HT-29 (cell line): ENCODE data around the gene ZNF423. TPM values are rescaled to one million over a fixed set of nuclear protein-coding genes. Genes with fewer than 3 reads are reported as not detected.

Source experiments
- DNase-seq: peaks from one replicate; pipeline ENCODE4 v3.0.0-alpha.2; 2015; ENCODE audit warnings: low spot score
- total RNA-seq: library from RNA; depleted of rRNA; stranded (reverse); fragments of >200 nt; shearing (Covaris generic); gene quantifications from 2 replicates; pipeline ENCODE4 v1.2.3, GENCODE V29; 2014

ZNF423 gene
- total RNA-seq, 1 experiment from 2014 or later: not detected

DNA sequence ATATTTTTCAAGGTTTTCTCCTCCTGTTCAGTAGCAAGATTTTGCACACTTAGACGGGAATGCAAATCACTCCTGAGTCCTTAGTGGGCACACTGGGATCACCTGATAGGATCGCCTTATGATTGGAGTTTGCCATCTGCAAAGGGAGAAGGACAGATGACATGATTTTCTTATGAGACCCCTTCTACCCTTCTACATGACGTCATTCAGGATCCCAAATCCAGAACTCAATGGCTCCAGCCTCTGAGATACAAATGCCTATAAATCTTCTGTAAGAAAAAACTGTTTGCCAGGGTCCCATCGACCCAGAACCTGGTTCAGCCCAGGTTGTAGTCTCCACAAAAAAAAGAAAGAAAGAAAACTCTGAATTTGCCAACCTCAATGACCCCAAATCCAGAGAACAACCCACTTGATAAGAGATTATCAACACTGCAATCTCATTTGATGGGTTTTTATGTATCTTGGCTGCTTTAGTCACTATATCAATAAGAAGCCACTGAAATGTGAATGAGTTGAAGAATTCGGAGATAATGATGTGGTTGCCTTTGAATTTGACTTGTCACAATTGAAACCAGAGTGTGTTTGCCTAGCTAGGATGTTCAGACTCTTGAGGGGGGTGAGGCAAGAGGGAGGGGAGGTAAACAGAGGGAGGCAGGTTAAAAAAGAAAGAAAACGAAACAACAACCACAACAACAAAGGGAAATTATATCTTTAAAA is 6.7 kb downstream of the ZNF423 start:
- DNase-seq: no peak

DNA sequence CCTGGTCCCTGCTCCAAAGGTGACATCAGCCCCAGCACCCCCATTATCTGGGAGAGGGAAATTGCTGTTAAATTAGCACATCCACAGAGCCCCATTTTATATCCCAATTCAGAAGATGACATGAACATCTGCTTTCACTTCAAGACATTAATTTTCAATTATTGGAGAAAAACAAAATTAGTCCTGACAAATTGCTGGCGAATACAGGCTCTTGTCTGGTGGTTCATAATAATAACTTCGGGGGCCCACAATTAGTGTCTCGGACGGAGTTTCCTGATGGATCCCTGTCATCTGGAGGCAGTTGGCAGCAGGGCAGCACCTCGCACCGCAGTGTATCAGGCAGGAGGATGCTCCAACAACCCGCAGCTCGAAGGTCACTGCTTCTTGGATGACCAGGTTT is 7.4 kb downstream of the ZNF423 start:
- no peak for DNase-seq

DNA sequence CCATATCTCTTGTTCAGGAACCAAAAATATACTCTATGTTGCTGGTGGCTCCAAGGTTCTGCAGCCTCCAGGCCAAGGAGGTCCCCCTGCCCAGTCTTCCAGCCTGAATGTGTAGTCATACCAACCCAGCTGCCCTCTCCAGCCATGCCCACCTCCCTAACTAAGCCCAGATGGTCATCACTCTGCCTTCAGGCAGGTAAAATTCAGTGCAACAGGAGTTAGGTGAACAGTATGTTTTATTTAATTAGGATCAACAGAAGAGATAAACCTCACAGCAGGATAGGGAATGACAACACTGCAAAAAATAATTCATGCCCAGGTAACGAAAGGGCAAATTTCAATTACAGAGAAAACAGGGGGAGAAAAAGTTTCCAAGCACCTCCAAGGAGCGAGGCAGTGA is 9.1 kb downstream of the ZNF423 start:
- DNase-seq: no peak

GRCh38 chr16:49844359-49844758 is 11.6 kb downstream of the ZNF423 start:
- no peak for DNase-seq

DNA sequence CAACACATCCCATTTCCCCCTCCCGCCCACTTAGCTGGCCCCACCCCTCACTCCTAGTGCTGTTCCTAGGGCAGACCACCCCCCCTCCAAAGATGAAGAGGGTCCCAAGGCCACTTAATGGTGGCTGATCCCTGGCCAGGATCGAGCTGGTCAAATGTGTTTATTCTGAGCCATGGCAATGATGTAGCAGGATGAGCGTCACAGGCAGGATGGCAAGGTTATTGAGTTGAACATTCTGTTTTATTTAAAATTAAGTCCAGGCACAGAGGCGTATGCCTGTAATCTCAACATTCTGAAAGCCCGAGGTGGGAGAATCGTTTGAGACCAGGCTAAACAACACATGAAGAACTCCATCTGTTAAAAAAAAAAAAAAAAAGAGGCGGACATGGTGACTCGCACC is 12.2 kb downstream of the ZNF423 start:
- DNase-seq: no peak

GRCh38 chr16:49842972-49843371 is 12.9 kb downstream of the ZNF423 start:
- DNase-seq: no peak

DNA sequence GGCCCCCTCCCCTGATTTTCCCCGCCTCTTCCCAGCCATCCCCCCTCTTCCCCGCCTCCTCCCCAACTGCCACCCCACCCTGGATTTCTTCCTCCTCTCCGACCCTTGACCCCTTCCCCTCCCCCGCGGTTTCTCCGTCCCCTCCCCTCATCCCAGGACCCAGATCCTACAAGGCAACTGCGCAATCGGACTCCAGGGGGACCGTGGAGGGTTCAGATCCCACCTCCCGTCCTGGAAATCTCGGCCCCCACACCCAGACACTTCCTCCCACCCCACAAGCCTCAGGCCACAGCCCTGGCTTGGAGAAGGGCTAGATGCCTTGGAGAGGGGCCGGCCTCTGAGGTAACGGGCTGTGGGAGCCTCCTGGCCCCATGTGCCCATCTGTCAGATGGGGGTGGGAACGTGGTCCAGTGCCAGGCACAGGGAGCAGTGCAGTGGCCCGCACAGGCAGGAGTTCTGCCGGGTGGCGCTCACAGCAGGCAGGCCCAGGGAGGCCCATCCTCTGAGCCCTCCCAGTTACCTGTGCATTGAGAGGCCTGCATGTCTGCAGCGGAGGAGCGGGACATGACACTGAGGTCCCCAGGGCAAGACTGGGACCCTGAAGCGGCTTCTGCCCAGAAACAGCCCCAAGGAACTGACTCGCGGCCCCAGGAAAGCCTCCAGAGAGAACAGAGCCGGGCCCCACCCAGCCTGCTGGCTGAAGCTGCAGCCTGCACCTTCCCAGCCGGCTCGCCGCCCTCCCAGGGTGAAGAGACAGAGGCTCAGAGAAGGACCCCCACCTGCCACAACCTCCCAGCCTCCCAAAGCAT is 16.7 kb downstream of the ZNF423 start:
- no peak for DNase-seq

GRCh38 chr16:49838441-49839016 is 17.4 kb downstream of the ZNF423 start:
- no peak for DNase-seq

- no peak for DNase-seq
These were observed 18.1 kb downstream of the ZNF423 start for GRCh38 chr16:49837688-49838410.

DNA sequence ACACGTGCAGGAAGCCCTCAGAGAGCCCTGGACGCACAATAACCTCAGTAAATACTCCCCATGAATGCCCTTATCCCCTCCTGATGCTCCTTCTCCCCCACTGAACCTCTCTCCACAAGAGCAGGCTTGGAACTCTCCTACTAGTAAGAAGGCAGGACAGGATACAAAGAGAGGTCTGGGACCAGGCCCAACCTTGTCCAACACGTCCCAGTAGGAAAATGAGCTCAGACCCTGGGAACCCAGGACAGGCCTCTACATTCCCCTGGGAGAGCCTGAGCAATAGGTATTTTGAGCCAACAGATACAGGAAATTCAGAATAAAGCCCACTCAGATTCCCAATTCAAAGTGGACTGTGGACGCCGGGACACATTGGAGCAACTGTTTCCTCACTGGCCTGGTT is 19.2 kb downstream of the ZNF423 start:
- no peak for DNase-seq

DNA sequence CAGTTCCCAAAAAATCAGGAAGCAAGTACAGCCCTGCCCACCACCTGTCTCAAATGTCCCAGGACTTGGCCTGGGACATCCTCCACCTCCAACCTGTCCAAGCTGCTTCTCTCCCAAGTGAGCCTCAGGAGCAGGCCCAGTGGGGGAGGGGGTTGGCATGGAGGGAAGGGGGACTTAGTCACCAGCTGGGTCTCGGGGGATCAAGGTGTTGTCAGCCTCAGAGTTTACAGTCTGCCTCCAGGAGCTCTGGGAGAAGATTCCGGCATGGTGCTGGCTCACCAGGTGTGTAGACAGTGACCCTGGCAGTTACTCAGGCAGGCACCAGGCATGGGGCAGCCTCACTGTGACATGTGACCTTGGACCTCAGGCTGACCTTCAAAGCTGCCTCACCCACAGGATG is 19.7 kb downstream of the ZNF423 start:
- no peak for DNase-seq

- no peak for DNase-seq
These were observed 20.6 kb downstream of the ZNF423 start for GRCh38 chr16:49835161-49835777.

DNA sequence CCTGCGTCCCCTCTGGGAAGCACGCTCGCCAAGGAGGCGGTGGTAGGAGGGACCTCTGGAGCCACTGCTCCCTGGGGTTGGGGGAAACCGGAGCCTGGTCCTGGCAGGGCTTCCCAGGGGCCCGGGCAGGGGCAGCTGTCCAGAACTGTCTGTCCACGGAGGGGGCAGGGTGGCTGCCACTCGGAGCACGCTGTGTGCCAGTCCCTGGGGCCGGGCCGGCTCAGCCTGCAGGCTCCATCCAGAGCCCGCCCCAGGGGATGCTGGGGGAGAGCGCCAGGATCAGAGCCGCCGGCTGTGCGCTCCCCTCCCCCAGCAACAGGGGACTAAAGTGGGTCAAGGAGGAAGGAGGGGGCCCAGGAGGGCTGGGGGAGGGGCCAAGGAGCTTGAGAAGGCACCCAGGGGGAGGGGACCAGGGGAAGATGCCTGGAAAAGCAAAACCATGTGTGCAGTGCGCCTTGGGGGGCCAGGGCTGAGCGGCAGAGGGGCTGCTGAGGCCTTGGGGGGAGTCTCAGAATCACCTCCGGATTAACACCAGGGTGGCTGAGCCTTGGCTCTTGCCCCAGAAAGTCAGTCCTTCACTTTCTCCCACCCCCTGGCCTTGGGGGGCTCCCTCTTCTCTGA is 21.3 kb downstream of the ZNF423 start:
- DNase-seq: no peak

- DNase-seq: no peak
These were observed 21.9 kb downstream of the ZNF423 start for GRCh38 chr16:49833796-49834530.

- DNase-seq: no peak
These were observed 22.8 kb downstream of the ZNF423 start for GRCh38 chr16:49833085-49833484.

- DNase-seq: no peak
These were observed 23.7 kb downstream of the ZNF423 start for GRCh38 chr16:49832177-49832576.

GRCh38 chr16:49830873-49831272 is 25.0 kb downstream of the ZNF423 start:
- no peak for DNase-seq

DNA sequence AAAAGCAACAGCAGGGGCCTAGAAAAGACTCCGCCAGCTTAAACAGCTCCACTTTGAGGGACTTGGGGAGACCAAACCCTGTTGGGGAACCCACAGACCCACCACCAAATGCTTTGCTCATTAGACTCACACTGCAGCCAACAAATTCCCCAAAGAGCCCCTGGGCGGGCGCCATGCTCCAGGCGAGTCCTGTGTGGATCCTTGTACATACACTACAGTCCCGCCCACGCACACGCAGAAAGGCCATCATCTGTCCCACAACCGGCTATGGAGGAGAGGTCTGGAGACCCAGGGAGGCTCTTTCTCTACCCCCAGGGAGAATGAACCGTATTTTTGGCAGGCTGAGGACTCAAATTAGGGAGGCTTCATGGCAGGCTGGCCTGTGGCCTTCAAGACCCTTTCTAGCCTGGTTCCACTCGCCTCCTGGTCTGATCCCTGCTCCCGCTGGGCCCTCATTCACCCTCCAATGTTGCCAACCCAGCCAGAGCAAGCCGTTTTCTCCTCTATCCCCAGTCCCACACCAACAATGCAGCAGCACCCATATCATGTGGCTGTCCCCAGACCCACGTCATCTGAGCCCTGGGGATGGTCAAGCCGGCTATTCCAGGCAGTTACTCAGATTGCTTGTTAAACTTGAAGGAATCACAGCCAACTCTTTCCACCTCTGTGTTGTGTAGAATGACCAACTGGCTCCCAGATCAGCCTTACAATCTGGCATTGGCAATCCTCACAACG is 27.2 kb downstream of the ZNF423 start:
- no peak for DNase-seq

DNA sequence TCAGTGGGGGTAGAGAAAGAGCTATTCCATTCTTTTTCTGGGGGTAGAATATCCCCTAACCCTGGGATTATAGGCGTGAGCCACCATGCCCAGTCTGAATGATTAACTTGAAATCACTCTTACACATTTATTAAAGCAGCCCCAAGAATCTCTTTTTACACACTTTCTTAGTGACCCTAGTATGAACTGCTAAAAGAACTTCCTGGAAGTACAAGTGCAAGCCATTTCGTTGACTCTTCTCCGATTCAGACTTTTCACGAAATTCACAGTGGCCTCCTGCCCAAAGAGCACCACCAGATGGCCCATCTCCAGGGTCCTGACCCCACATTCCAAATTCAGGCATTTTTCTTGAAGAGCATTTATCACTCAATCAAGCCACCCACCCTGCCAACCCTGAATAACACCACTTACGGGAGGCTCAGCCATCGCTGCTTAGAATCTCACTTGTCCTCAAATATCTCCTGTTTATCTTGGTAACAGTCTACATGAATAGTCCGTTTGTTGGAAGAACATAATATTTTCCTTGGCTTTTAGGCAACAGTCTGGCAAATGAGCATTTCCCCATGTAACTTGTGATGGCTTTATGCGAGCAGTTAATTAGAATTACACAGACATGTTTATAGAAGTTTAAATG is 28.0 kb downstream of the ZNF423 start:
- no peak for DNase-seq
